OCI-LY7 (cell line): ENCODE results near the gene DIAPH3. TPM values are rescaled to one million over a fixed set of nuclear protein-coding genes. Genes with fewer than 3 reads are reported as not detected.

Experiments
- BruUV-seq: library from RNA; stranded (reverse); fragments of 400-500 nt; replicated peaks from 2 replicates; lab custom pipeline; 2021; lab: Mats Ljungman, UMichigan
- CTCF ChIA-PET: fragments of 300-600 bp; sonication (Branson Sonifier 250); formaldehyde crosslinking; loops from one replicate; lab custom pipeline; 2022; ENCODE audit warnings: antibody characterized with exemption; ENCODE audit not compliant: unreplicated experiment; lab: Charles Lee
- POLR2A ChIA-PET: fragments of 300-600 bp; sonication (Branson Sonifier 250); formaldehyde crosslinking; loops from one replicate; lab custom pipeline; 2022; ENCODE audit warnings: antibody characterized with exemption; lab: Charles Lee
- DNase-seq: peaks from one replicate; pipeline ENCODE4 v3.0.0-alpha.2; 2015; ENCODE audit warnings: low spot score
- H2AFZ ChIP-seq: fragments of 200-600 bp; sonication (generic), shearing (Covaris generic); 2 replicates; pipeline ENCODE4 v1.6.1; 2014; ENCODE audit warnings: mild to moderate bottlenecking, antibody characterized with exemption, low read length, moderate library complexity
- H3K27ac ChIP-seq: fragments of 200-600 bp; sonication (generic); 2 replicates; pipeline ENCODE4 v1.5.1; 2014; ENCODE audit warnings: mixed run types, low read depth, mild to moderate bottlenecking, moderate library complexity, low read length, inconsistent platforms; ENCODE audit not compliant: poor library complexity, severe bottlenecking
- H3K36me3 ChIP-seq: fragments of 200-600 bp; sonication (generic); 2 replicates; pipeline ENCODE4 v1.6.1; 2014; ENCODE audit warnings: mild to moderate bottlenecking, antibody characterized with exemption, low read length, moderate library complexity, mixed read lengths; ENCODE audit not compliant: insufficient read depth
- H3K4me1 ChIP-seq: fragments of 200-600 bp; sonication (generic); 2 replicates; pipeline ENCODE4 v1.5.1; 2014; ENCODE audit warnings: mild to moderate bottlenecking, low read length; ENCODE audit not compliant: insufficient read depth, poor library complexity, severe bottlenecking
- H3K4me2 ChIP-seq: fragments of 200-600 bp; sonication (generic); 2 replicates; pipeline ENCODE4 v1.6.1; 2014; ENCODE audit warnings: mild to moderate bottlenecking, low read length
- H3K4me3 ChIP-seq: fragments of 200-600 bp; sonication (generic); 2 replicates; pipeline ENCODE4 v1.5.1; 2014; ENCODE audit warnings: mild to moderate bottlenecking, low read depth, low read length; ENCODE audit not compliant: poor library complexity, severe bottlenecking
- H3K79me2 ChIP-seq: fragments of 200-600 bp; sonication (generic); 2 replicates; pipeline ENCODE4 v1.6.1; 2016; ENCODE audit warnings: low read depth, mild to moderate bottlenecking, low read length, moderate library complexity, mixed read lengths; ENCODE audit not compliant: insufficient read depth
- H3K9me2 ChIP-seq: fragments of 200-600 bp; sonication (generic); 2 replicates; pipeline ENCODE4 v1.6.1; 2016; ENCODE audit warnings: mild to moderate bottlenecking, low read length, mixed read lengths; ENCODE audit not compliant: insufficient read depth
- H3K9me3 ChIP-seq: fragments of 200-600 bp; sonication (generic); 2 replicates; pipeline ENCODE4 v1.6.1; 2014; ENCODE audit warnings: mild to moderate bottlenecking, mixed run types, low read length, mixed read lengths
- H4K20me1 ChIP-seq: fragments of 200-600 bp; sonication (generic); 2 replicates; pipeline ENCODE4 v1.6.1; 2014; ENCODE audit warnings: mild to moderate bottlenecking, antibody characterized with exemption, low read length, moderate library complexity, mixed read lengths; ENCODE audit not compliant: insufficient read depth
- CTCF ChIP-seq: fragments of 200-600 bp; sonication (generic); conservative IDR thresholded peaks from 2 replicates; pipeline ENCODE4 v1.5.1; 2014; ENCODE audit warnings: mild to moderate bottlenecking, antibody characterized with exemption, low read length, moderate library complexity, mixed read lengths
- EZH2phosphoT487 ChIP-seq: fragments of 200-600 bp; sonication (generic); IDR thresholded peaks from 2 replicates; pipeline ENCODE4 v1.6.1; 2018; ENCODE audit warnings: low read depth, borderline replicate concordance, mild to moderate bottlenecking, mixed run types, antibody characterized with exemption, low read length, moderate library complexity, mixed read lengths
- intact Hi-C: fragments of 100-400 bp; cut with micrococcal nuclease; formaldehyde crosslinking; loops from one replicate; pipeline ENCODE4 v1.10.0; 2022; ENCODE audit not compliant: unreplicated experiment
- total RNA-seq, 2 experiments: library from RNA; depleted of rRNA in 1 of 2; stranded (reverse); fragments of >200 nt in 1 of 2; shearing (Covaris generic) in 1 of 2; gene quantifications; 2 replicates each; pipeline ENCODE4 v1.2.3, GENCODE V29; 2014 to 2022

Gene DIAPH3
- total RNA-seq, 2 experiments from 2014 or later, result 33.5 to 37.2 TPM

GRCh38 chr13:59754411-59754810 lies 409.3 kb downstream of the DIAPH3 start:
- ChIA-PET CTCF (no interaction called here), POLR2A (interaction anchor here (1.1 kb wide), 1 partner anchor 9 kb away, joined by 5 read pairs; no protein-coding TSS in a partner anchor)
- H3K27ac ChIP-seq, result no peak overlapping the region
- H4K20me1 ChIP-seq, result no peaks in the 10 kb centered on the region
- H3K9me2 ChIP-seq, result no peaks in the 10 kb centered on the region
- intact Hi-C loops, result loop anchor here (10.0 kb wide), 1 partner anchor 60 kb away; no protein-coding TSS in a partner anchor
- no peak for DNase-seq
- H3K9me3 ChIP-seq, result no peaks in the 10 kb centered on the region
- no peak overlapping the region for H2AFZ ChIP-seq
- H3K4me2 ChIP-seq, result no peak overlapping the region
- no peak overlapping the region for H3K4me3 ChIP-seq
- H3K4me1 ChIP-seq, result no peaks in the 10 kb centered on the region
- BruUV-seq, result no TSS peak
- no peaks in the 10 kb centered on the region for H3K79me2 ChIP-seq
- no peaks in the 10 kb centered on the region for H3K36me3 ChIP-seq
- TF ChIP-seq CTCF (no peak), EZH2phosphoT487 (no peak)

- POLR2A ChIA-PET, result no interaction called here
- Histone ChIP-seq H3K79me2 (no peaks in the 10 kb centered on the region), H2AFZ (no peak overlapping the region), H4K20me1 (no peaks in the 10 kb centered on the region), H3K4me1 (no peaks in the 10 kb centered on the region), H3K4me3 (no peak overlapping the region), H3K9me2 (no peaks in the 10 kb centered on the region), H3K36me3 (no peaks in the 10 kb centered on the region), H3K9me3 (no peaks in the 10 kb centered on the region), H3K4me2 (no peak overlapping the region), H3K27ac (no peak overlapping the region)
- DNase-seq, result no peak
- BruUV-seq, result no TSS peak
- TF ChIP-seq CTCF, result no peak
- no peak for TF ChIP-seq EZH2phosphoT487
- intact Hi-C loops, result loop anchor here (10.0 kb wide), 1 partner anchor 64 kb away; no protein-coding TSS in a partner anchor
- CTCF ChIA-PET, result no interaction called here
Measured at GRCh38 chr13:59750860-59751259, 412.9 kb downstream of the DIAPH3 start.

- CTCF ChIA-PET, result no interaction called here
- H3K79me2 ChIP-seq, result no peaks in the 10 kb centered on the region
- no peak overlapping the region for H3K4me2 ChIP-seq
- no peak overlapping the region for H3K4me3 ChIP-seq
- intact Hi-C loops, result no loop called here
- H3K4me1 ChIP-seq, result no peaks in the 10 kb centered on the region
- no peak overlapping the region for H3K27ac ChIP-seq
- no peaks in the 10 kb centered on the region for H3K9me3 ChIP-seq
- no TSS peak for BruUV-seq
- DNase-seq, result no peak
- TF ChIP-seq EZH2phosphoT487 (no peak), CTCF (no peak)
- POLR2A ChIA-PET, result interaction anchor here (0.8 to 1.2 kb wide), 2 partner anchors 11 to 14 kb away, joined by 3 read pairs; no protein-coding TSS in a partner anchor
- no peak overlapping the region for H2AFZ ChIP-seq
- H4K20me1 ChIP-seq, result no peaks in the 10 kb centered on the region
- H3K36me3 ChIP-seq, result no peaks in the 10 kb centered on the region
- no peaks in the 10 kb centered on the region for H3K9me2 ChIP-seq
Measured at GRCh38 chr13:59748046-59748445, 415.7 kb downstream of the DIAPH3 start.
